GM10266 (cell line): ENCODE measurements around the gene ITGAL.
"Not testable (repeated sequence)": the region's sequence is repeated elsewhere in the genome, so short reads cannot be mapped to it uniquely, and the experiment has no call there.

Source experiments
- DNase-seq: peaks from one replicate; pipeline ENCODE4 v3.0.0; 2012; ENCODE audit errors: extremely low spot score
- TF ChIP-seq, protein P1 (sequence below): IDR thresholded peaks from 2 replicates; pipeline ENCODE4 v1.5.1; 2012; ENCODE audit warnings: mild to moderate bottlenecking, low read depth; ENCODE audit not compliant: control insufficient read depth, insufficient read depth; ENCODE audit errors: missing control alignments

Gene ITGAL

DNA sequence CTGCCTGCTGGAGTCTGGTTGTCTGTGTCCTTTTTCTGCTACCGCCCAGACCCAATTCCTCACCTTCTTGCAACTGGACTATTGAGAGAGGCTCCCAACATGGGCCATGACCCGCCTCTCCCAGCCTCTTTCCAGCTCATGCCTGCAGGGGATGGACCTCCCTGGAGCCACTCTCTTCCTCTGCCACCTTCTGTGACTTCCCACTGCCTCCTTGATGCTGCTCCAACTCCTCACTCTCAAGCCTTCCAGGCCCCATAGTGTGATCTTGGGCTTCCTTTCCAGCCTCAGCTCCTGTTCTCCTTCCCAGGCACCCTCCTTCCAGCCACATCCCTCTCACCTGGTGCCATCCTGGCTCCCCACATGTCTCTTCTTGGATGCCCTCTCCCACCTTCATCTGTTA lies 42.7 kb downstream of the ITGAL start:
- TF ChIP-seq, protein P1, sequence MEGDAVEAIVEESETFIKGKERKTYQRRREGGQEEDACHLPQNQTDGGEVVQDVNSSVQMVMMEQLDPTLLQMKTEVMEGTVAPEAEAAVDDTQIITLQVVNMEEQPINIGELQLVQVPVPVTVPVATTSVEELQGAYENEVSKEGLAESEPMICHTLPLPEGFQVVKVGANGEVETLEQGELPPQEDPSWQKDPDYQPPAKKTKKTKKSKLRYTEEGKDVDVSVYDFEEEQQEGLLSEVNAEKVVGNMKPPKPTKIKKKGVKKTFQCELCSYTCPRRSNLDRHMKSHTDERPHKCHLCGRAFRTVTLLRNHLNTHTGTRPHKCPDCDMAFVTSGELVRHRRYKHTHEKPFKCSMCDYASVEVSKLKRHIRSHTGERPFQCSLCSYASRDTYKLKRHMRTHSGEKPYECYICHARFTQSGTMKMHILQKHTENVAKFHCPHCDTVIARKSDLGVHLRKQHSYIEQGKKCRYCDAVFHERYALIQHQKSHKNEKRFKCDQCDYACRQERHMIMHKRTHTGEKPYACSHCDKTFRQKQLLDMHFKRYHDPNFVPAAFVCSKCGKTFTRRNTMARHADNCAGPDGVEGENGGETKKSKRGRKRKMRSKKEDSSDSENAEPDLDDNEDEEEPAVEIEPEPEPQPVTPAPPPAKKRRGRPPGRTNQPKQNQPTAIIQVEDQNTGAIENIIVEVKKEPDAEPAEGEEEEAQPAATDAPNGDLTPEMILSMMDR: no peak
- DNase-seq: no peak

DNA sequence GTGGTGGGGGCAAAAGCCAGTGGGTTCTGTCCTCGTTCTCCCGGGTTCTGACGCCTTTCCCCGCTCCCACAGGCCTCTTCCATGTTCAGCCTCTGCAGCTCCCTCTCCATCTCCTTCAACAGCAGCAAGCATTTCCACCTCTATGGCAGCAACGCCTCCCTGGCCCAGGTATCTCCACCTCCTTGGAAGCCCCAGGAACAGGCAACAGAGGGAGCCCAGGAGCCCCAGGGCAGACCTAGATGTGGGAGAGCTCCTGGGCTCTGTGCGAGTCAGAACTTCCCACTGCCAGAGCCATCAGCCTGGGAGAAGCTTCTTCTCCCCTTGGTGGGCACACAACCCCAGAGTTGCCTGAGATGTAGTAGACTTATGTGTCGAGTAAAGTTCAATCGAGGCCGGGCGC lies 46.0 kb downstream of the ITGAL start:
- no peak for DNase-seq
- TF ChIP-seq, protein P1: no peak

DNA sequence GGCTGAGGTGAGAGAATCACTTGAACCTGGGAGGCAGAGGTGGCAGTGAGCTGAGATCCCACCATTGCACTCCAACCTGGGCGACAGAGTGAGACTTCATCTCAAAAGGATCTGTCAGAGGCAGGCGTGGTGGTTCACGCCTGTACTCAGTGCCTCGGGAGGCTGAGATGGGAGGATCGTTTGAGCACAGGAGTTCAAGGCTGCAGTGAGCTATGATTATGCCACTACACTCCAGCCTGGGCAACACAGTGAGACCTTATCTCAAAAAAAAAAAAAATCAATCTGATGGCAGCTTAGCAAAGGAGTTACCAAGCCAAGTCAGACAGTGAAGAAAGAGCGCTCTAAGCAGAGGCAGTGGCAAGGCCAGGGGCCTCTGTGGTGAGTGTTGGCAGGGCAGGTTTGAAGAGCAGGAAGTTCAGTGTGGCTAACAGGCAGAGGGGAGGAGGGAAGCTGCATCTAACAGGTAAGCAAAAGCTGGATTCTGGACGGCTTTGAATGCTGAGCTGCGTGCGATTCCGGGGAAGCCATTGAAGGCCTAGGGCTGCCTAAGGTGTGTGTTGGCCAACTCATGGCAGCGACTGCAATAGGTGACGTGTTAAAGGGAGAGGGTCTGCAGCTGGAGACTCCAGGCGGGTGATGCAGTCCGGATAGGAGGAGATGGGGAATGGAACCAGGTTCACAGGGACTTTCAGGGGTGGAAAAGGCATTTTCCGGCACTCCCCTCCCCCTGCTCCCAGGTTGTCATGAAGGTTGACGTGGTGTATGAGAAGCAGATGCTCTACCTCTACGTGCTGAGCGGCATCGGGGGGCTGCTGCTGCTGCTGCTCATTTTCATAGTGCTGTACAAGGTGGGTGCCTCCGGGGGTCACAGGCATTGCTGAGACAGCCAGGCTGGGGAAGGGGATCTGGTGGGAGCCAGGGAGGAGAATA lies 46.8 kb downstream of the ITGAL start:
- DNase-seq: no peak
- TF ChIP-seq, protein P1: no peak

DNA sequence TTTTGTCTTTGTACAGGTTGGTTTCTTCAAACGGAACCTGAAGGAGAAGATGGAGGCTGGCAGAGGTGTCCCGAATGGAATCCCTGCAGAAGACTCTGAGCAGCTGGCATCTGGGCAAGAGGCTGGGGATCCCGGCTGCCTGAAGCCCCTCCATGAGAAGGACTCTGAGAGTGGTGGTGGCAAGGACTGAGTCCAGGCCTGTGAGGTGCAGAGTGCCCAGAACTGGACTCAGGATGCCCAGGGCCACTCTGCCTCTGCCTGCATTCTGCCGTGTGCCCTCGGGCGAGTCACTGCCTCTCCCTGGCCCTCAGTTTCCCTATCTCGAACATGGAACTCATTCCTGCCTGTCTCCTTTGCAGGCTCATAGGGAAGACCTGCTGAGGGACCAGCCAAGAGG lies 48.9 kb downstream of the ITGAL start:
- DNase-seq: no peak
- TF ChIP-seq, protein P1: no peak

DNA sequence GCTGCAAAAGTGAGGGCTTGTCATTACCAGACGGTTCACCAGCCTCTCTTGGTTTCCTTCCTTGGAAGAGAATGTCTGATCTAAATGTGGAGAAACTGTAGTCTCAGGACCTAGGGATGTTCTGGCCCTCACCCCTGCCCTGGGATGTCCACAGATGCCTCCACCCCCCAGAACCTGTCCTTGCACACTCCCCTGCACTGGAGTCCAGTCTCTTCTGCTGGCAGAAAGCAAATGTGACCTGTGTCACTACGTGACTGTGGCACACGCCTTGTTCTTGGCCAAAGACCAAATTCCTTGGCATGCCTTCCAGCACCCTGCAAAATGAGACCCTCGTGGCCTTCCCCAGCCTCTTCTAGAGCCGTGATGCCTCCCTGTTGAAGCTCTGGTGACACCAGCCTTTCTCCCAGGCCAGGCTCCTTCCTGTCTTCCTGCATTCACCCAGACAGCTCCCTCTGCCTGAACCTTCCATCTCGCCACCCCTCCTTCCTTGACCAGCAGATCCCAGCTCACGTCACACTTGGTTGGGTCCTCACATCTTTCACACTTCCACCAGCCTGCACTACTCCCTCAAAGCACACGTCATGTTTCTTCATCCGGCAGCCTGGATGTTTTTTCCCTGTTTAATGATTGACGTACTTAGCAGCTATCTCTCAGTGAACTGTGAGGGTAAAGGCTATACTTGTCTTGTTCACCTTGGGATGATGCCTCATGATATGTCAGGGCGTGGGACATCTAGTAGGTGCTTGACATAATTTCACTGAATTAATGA lies 49.5 kb downstream of the ITGAL start:
- no peak for DNase-seq
- TF ChIP-seq, protein P1: no peak

DNA sequence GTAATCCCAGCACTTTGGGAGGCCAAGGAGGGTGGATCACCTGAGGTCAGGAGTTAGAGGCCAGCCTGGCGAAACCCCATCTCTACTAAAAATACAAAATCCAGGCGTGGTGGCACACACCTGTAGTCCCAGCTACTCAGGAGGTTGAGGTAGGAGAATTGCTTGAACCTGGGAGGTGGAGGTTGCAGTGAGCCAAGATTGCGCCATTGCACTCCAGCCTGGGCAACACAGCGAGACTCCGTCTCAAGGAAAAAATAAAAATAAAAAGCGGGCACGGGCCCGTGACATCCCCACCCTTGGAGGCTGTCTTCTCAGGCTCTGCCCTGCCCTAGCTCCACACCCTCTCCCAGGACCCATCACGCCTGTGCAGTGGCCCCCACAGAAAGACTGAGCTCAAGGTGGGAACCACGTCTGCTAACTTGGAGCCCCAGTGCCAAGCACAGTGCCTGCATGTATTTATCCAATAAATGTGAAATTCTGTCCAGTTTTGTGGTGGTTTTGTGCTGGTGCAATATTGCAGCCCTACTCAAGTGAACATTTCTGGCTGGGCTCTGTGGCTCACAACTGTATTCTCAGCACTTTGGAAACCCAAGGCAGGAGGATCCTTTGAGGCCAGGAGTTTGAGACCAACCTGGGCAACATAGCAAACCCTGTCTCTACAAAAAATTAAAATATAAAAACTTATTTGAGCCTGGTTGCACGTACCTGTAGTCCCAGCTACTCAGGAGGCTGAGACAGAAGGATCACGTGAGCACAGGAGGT lies 50.3 kb downstream of the ITGAL start:
- DNase-seq: not testable (repeated sequence)

DNA sequence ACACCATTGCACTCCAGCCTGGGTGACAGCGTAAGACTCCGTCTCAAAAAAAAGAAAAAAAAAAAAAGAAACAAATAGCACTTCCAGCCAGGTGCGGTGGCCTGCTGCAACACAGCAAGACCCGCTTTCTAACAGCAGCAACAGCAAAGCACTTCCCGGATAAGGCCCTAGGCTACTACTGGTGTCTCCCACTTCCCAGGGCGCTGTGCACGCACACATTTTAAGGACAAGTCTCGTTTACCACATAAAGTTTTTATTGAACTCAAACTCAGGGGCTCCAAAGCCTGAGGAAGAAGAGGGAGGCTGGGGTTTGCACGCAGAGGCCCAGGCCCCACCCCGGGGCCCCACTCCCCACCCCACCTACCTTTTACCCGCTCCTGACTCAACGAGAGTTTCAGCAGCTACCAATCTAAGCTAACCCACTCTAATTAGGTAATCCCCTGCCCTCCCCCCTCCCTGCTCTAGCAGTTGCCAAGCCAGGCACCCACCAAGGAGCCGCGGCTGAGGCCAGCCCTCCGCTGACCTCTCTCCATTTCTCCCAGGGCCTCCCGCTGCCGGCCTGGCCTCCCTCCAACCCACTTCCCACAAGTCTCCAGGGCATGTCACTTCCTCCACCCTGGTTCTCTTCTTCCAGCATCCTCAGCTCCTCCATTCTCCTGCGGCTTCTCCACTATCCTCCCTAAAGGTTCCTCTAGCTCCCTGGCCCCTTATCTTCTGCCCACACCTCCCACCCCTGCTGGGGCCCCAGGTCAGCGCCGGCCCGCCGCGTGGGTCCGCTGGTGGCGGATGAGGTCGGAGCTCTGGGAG lies 51.4 kb downstream of the ITGAL start:
- TF ChIP-seq, protein P1: no peak
- no peak for DNase-seq
